ENCODE data around the gene FBXO31.

DNA sequence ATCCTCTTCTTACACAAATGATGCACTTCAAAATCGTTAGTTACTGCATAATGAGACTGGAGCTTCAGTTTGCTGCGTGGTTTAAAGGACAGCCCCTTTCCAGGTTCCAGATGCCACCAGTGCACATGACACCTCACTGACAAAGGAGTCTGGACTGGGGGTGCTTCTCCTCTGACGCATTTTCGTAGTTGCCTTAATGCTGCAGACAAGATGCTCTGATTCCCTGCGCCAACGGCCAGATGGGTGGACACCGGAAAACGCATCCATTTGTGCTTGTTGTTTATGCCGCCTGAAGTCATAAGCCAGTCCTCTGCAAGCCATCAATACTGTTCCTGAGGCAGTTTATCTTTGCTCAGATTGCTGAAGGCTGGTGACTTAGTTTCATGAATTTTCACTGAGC is 16.0 kb downstream of the FBXO31 start:
- TF ChIP-seq, protein P1, sequence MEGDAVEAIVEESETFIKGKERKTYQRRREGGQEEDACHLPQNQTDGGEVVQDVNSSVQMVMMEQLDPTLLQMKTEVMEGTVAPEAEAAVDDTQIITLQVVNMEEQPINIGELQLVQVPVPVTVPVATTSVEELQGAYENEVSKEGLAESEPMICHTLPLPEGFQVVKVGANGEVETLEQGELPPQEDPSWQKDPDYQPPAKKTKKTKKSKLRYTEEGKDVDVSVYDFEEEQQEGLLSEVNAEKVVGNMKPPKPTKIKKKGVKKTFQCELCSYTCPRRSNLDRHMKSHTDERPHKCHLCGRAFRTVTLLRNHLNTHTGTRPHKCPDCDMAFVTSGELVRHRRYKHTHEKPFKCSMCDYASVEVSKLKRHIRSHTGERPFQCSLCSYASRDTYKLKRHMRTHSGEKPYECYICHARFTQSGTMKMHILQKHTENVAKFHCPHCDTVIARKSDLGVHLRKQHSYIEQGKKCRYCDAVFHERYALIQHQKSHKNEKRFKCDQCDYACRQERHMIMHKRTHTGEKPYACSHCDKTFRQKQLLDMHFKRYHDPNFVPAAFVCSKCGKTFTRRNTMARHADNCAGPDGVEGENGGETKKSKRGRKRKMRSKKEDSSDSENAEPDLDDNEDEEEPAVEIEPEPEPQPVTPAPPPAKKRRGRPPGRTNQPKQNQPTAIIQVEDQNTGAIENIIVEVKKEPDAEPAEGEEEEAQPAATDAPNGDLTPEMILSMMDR (IDR thresholded peaks at IDR 0.05; ENCODE audit: borderline replicate concordance, extremely low read depth, low read length, poor library complexity, severe bottlenecking), result no peak
- TF ChIP-seq EZH2 (IDR thresholded peaks at IDR 0.05; ENCODE audit: borderline replicate concordance, low read depth, low read length, severe bottlenecking), result no peak
